OCI-LY7 (cell line): ENCODE measurements around the gene KDM4B.

Source experiments
- CTCF ChIP-seq: fragments of 200-600 bp; sonication (generic); conservative IDR thresholded peaks from 2 replicates; pipeline ENCODE4 v1.5.1; 2014; ENCODE audit warnings: mild to moderate bottlenecking, antibody characterized with exemption, low read length, moderate library complexity, mixed read lengths
- EZH2phosphoT487 ChIP-seq: fragments of 200-600 bp; sonication (generic); IDR thresholded peaks from 2 replicates; pipeline ENCODE4 v1.6.1; 2018; ENCODE audit warnings: low read depth, borderline replicate concordance, mild to moderate bottlenecking, mixed run types, antibody characterized with exemption, low read length, moderate library complexity, mixed read lengths

- TF ChIP-seq CTCF, result no peak
- no peak for TF ChIP-seq EZH2phosphoT487
These were observed 72.4 kb downstream of the KDM4B start for GRCh38 chr19:5041168-5041912.
